GM18907 (cell line): ENCODE results near the gene DNASE2B.
"Not testable (repeated sequence)": the region's sequence is repeated elsewhere in the genome, so short reads cannot be mapped to it uniquely, and the experiment has no call there.

Experiments
- ATAC-seq: cut with Tn5 transposase; IDR thresholded peaks from one replicate; pipeline ENCODE4 v1.9.1; 2021; ENCODE audit warnings: mild to moderate bottlenecking, moderate library complexity; ENCODE audit not compliant: unreplicated experiment

DNASE2B gene

GRCh38 chr1:84442747-84443646, 44.7 kb downstream of the DNASE2B start:
- ATAC-seq = peak; percentile 22

- ATAC-seq = not testable (repeated sequence)
Measured at GRCh38 chr1:84448704-84449103, 50.4 kb downstream of the DNASE2B start.

DNA sequence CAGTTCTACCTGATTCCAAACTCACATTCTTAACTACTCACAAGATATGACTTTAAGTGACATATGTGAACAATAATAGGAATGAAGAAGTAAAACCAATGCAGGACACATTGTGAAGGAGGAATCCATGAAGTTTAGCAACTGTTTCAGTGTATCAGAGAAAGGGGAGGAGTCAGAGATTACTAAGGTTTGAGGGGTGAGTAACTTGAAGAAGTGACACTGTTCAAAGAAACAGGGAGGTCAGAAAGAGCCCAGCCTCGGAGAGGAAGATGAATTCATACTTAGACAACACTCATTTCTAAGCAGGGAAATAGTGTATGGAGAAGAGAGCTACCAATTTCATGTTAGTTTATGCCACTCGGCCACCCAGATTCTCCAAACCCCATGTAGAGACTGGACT, 52.6 kb downstream of the DNASE2B start:
- ATAC-seq = no peak

GRCh38 chr1:84452436-84452835, 54.2 kb downstream of the DNASE2B start:
- no peak for ATAC-seq

GRCh38 chr1:84462118-84462517, 63.8 kb downstream of the DNASE2B start:
- ATAC-seq = no peak
